Bronchial epithelial cell (primary cell): ENCODE results near the gene PLA2G4E. TPM values are rescaled to one million over a fixed set of nuclear protein-coding genes. Genes with fewer than 3 reads are reported as not detected.

Source experiments
- DNase-seq: peaks from one replicate; pipeline ENCODE4 v3.0.0-alpha.2; 2010; ENCODE audit warnings: low read depth
- FAIRE-seq: peaks from 2 replicates; lab custom pipeline; 2011; peaks lifted over from hg19 to GRCh38; lab: Jason Lieb, UNC
- H3K27me3 ChIP-seq: 2 replicates; pipeline ENCODE4 v1.5.1; 2011; ENCODE audit warnings: low read length; ENCODE audit not compliant: control insufficient read depth, insufficient read depth
- H3K36me3 ChIP-seq: 2 replicates; pipeline ENCODE4 v1.5.1; 2011; ENCODE audit warnings: low read length; ENCODE audit not compliant: control insufficient read depth, insufficient read depth
- H3K4me3 ChIP-seq: 2 replicates; pipeline ENCODE4 v1.5.1; 2011; ENCODE audit warnings: mild to moderate bottlenecking, low read depth, low read length, control low read depth
- CTCF ChIP-seq: IDR thresholded peaks from 2 replicates; pipeline ENCODE4 v1.5.1; 2011; ENCODE audit warnings: mild to moderate bottlenecking, moderate library complexity, low read length, control low read depth, inconsistent platforms; ENCODE audit not compliant: insufficient read depth, severe bottlenecking
- total RNA-seq: library from RNA; depleted of rRNA; stranded (reverse); fragments of >200 nt; gene quantifications from 2 replicates; pipeline ENCODE4 v1.2.1, GENCODE V29; 2014

The PLA2G4E gene
- total RNA-seq, 1 donor from 2014 or later: under 0.01 TPM

- peaks cover 13% of the 10 kb centered on the region for H3K36me3 ChIP-seq
- FAIRE-seq: no peak
Observed at GRCh38 chr15:41945221-41945620, 75.6 kb downstream of the PLA2G4E start.

GRCh38 chr15:41944313-41944940, 76.4 kb downstream of the PLA2G4E start:
- Histone ChIP-seq H3K4me3 (no peak overlapping the region), H3K36me3 (peaks cover 14% of the 10 kb centered on the region), H3K27me3 (no peaks in the 10 kb centered on the region)
- DNase-seq: peak; percentile 71
- no peak for TF ChIP-seq CTCF
- peak; percentile 68 for FAIRE-seq

More at GRCh38 chr15:41945221-41945620, 75.6 kb downstream of the PLA2G4E start:
- no peak overlapping the region for H3K4me3 ChIP-seq
- no peaks in the 10 kb centered on the region for H3K27me3 ChIP-seq
- DNase-seq: no peak
- TF ChIP-seq CTCF: no peak

DNA sequence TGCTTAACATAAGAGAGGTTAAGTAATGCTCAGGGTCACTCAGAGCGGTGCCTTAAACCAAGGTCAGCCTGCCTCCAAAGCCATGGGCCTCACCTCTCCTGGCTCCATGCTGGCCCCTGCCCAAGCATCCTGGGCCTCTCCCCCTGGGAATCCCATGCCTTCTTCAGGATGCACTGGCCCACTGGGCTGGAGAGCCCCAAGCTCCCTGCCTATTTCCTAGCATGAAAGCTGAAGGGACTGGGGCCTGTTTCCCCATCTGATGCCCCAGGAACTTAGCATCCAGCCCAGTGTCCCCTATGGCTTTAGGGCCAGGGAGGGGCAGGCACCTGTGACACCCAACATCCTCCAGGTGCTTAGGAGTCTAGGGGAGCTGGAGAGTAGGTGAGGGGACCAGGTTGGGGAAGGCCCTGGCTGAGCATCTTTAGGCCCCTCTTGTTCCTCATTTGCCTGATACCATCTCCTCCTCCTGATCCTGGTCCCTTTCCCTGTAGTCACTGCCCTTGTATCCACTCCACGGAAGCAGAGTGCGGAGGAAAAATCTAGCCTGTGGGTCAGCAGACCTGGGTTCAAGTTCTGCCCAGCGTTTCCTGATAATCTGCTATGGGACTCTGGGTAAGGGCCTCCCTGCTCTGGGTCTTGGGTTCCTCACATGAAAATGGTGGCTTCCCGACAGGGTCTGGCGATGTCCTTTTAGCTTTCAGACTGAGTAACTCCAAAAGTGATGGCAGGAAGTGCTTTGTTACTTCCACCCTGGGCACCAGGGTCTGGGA, 77.1 kb downstream of the PLA2G4E start:
- no peaks in the 10 kb centered on the region for H3K27me3 ChIP-seq
- TF ChIP-seq CTCF: no peak
- no peak for DNase-seq
- H3K4me3 ChIP-seq: no peak overlapping the region
- peaks cover 14% of the 10 kb centered on the region for H3K36me3 ChIP-seq
- FAIRE-seq: no peak

- Histone ChIP-seq H3K36me3 (peaks cover 14% of the 10 kb centered on the region), H3K27me3 (no peaks in the 10 kb centered on the region), H3K4me3 (no peak overlapping the region)
- DNase-seq (no peak), FAIRE-seq (no peak)
- no peak for TF ChIP-seq CTCF
Observed at GRCh38 chr15:41942886-41943285, 78.0 kb downstream of the PLA2G4E start.

- no peak for TF ChIP-seq CTCF
- FAIRE-seq (peak; percentile 18), DNase-seq (no peak)
- H3K4me3 ChIP-seq: no peak overlapping the region
- H3K36me3 ChIP-seq: peaks cover 14% of the 10 kb centered on the region
- H3K27me3 ChIP-seq: no peaks in the 10 kb centered on the region
Observed at GRCh38 chr15:41941644-41942415, 79.0 kb downstream of the PLA2G4E start.
